ENCODE data around the gene RASIP1. TPM values are rescaled to one million over a fixed set of nuclear protein-coding genes. Genes with fewer than 3 reads are reported as not detected.

The RASIP1 gene
- total RNA-seq, 4 donors from 2014 or later, result 3.0 to 11.1 (median 7.0) TPM

DNA sequence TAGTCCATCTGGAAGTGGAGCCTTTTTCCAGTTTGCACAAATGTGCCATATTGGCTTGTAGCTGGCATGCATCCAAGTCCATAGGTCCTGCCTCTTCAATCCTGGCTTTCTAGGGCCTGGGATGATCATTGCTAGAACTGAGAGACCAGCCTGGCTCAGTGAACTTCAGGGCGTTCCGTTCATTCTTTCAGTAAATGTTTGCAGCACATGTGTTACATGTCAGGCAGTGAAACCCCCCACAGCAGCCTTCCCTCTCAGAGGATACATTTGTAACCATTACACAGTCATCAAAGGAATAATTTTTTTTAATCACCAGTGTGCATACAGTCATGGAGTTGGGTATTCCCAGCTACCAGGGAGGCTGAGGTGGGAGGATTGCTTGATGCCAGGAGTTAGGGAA is 35.0 kb downstream of the RASIP1 start:
- no peaks in the 10 kb centered on the region for H3K9me3 ChIP-seq
- H3K27ac ChIP-seq, result no peak overlapping the region
- in situ Hi-C loops (cut with MboI; ENCODE audit: low pct_ligation_motif_present in 1 of 4, low pct_unique_long_range_greater_than_20kb in 1 of 4, low sequenced_read_pairs in 3 of 4), result no loop called here
- no peaks in the 10 kb centered on the region for H3K4me1 ChIP-seq
- no peaks in the 10 kb centered on the region for H3K36me3 ChIP-seq
- intact Hi-C loops (cut with DNase I; ENCODE audit: low total_unique reads), result no loop called here
- TF ChIP-seq, protein P1, sequence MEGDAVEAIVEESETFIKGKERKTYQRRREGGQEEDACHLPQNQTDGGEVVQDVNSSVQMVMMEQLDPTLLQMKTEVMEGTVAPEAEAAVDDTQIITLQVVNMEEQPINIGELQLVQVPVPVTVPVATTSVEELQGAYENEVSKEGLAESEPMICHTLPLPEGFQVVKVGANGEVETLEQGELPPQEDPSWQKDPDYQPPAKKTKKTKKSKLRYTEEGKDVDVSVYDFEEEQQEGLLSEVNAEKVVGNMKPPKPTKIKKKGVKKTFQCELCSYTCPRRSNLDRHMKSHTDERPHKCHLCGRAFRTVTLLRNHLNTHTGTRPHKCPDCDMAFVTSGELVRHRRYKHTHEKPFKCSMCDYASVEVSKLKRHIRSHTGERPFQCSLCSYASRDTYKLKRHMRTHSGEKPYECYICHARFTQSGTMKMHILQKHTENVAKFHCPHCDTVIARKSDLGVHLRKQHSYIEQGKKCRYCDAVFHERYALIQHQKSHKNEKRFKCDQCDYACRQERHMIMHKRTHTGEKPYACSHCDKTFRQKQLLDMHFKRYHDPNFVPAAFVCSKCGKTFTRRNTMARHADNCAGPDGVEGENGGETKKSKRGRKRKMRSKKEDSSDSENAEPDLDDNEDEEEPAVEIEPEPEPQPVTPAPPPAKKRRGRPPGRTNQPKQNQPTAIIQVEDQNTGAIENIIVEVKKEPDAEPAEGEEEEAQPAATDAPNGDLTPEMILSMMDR (IDR thresholded peaks at IDR 0.05), result no peak
- TF ChIP-seq POLR2AphosphoS5 (IDR thresholded peaks at IDR 0.05) (no peak), EP300 (IDR thresholded peaks at IDR 0.05; ENCODE audit: low read depth) (no peak), POLR2A (IDR thresholded peaks at IDR 0.05) (no peak)
- WGBS, 2 donors (ENCODE audit: low coverage in 1 of 2), result 76% methylated on average over 2 of the region's 2 CpGs; no CpG with 5 or more reads in 1 of the 2 donors
- DNase-seq, result no peak
- no peak overlapping the region for H3K4me3 ChIP-seq
- H3K27me3 ChIP-seq, result no peaks in the 10 kb centered on the region

DNA sequence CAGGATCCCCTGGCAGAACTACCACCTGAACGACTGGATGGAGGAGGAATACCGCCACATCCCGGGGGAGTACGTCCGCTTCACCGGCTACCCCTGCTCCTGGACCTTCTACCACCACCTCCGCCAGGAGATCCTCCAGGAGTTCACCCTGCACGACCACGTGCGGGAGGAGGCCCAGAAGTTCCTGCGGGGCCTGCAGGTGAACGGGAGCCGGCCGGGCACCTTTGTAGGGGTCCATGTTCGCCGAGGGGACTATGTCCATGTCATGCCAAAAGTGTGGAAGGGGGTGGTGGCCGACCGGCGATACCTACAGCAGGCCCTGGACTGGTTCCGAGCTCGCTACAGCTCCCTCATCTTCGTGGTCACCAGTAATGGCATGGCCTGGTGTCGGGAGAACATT is 37.1 kb downstream of the RASIP1 start:
- no peaks in the 10 kb centered on the region for H3K36me3 ChIP-seq
- in situ Hi-C loops (cut with MboI; ENCODE audit: low pct_ligation_motif_present in 1 of 4, low pct_unique_long_range_greater_than_20kb in 1 of 4, low sequenced_read_pairs in 3 of 4), result no loop called here
- intact Hi-C loops (cut with DNase I; ENCODE audit: low total_unique reads), result no loop called here
- H3K4me1 ChIP-seq, result peaks cover 0 to 3% (median 1%) of the 10 kb centered on the region in 4 donors
- H3K27ac ChIP-seq, result no peak overlapping the region
- TF ChIP-seq, protein P1 (IDR thresholded peaks at IDR 0.05), result no peak
- no peak for TF ChIP-seq EP300 (IDR thresholded peaks at IDR 0.05; ENCODE audit: low read depth)
- no peak for TF ChIP-seq POLR2AphosphoS5 (IDR thresholded peaks at IDR 0.05)
- no peak for TF ChIP-seq POLR2A (IDR thresholded peaks at IDR 0.05)
- no peaks in the 10 kb centered on the region for H3K27me3 ChIP-seq
- WGBS, 2 donors (ENCODE audit: low coverage in 1 of 2), result 97% methylated on average over 23 of the region's 23 CpGs; no CpG with 5 or more reads in 1 of the 2 donors
- DNase-seq, result no peak
- no peak overlapping the region for H3K4me3 ChIP-seq
- no peaks in the 10 kb centered on the region for H3K9me3 ChIP-seq

DNA sequence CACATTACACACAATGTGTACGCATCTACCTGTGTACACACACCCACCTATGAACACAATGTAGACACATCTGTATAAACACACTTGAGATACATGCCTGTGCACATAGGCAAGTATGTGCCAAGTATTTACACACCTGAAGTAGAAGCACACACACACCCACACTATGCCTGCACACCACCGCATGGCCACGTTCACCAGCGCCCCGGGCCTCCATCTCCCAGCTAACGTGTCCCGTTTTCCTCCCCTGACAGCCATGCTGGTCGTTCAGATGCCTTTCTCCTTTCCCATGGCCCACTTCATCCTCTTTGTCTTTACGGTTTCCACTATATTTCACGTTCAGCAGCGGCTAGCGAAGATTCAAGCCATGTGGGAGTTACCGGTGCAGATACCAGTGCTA is 37.7 kb downstream of the RASIP1 start:
- Histone ChIP-seq H3K9me3 (no peaks in the 10 kb centered on the region), H3K4me1 (peaks cover 0 to 7% (median 3%) of the 10 kb centered on the region in 4 donors), H3K27ac (no peak overlapping the region), H3K36me3 (no peaks in the 10 kb centered on the region), H3K27me3 (no peaks in the 10 kb centered on the region), H3K4me3 (no peak overlapping the region)
- TF ChIP-seq, protein P1 (IDR thresholded peaks at IDR 0.05), result no peak
- no peak for TF ChIP-seq POLR2A (IDR thresholded peaks at IDR 0.05)
- TF ChIP-seq EP300 (IDR thresholded peaks at IDR 0.05; ENCODE audit: low read depth), result no peak
- TF ChIP-seq POLR2AphosphoS5 (IDR thresholded peaks at IDR 0.05), result no peak
- intact Hi-C loops (cut with DNase I; ENCODE audit: low total_unique reads), result no loop called here
- no peak for DNase-seq
- 78 to 94% methylated on average over 7 to 13 of the region's 13 CpGs for WGBS, 2 donors (ENCODE audit: low coverage in 1 of 2)
- in situ Hi-C loops (cut with MboI; ENCODE audit: low pct_ligation_motif_present in 1 of 4, low pct_unique_long_range_greater_than_20kb in 1 of 4, low sequenced_read_pairs in 3 of 4), result no loop called here

DNA sequence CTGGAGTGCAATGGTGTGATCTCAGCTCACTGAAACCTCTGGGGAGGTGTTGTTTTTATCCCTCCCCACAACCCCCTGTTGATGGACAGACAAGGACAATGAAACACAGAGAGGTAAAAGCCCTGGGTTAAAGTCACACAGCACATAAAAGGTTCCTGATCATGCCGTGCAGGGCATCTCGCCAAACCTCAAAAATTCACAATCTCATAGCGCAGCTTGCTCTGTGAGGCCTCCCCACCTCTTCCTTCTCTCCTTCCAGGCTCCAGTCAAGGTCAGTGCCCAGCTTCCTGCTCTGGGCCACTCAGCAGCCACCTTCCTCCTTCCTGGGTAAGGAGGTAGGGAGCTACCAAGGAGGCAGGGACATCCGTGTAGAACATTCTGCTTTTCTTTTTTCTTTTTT is 42.4 kb downstream of the RASIP1 start:
- Histone ChIP-seq H3K4me1 (peaks cover 3 to 17% (median 11%) of the 10 kb centered on the region in 4 donors), H3K36me3 (no peaks in the 10 kb centered on the region), H3K27ac (peak overlapping the region; percentile 41 to 91 (median 86)), H3K9me3 (no peaks in the 10 kb centered on the region), H3K27me3 (peaks cover 3% of the 10 kb centered on the region), H3K4me3 (no peak overlapping the region)
- 35% methylated on average over 4 of the region's 4 CpGs; no CpG with 5 or more reads in 1 of the 2 donors for WGBS, 2 donors (ENCODE audit: low coverage in 1 of 2)
- DNase-seq, result peak; percentile 68
- TF ChIP-seq POLR2AphosphoS5 (IDR thresholded peaks at IDR 0.05) (peak in 1 of 3 donors; percentile 33), POLR2A (IDR thresholded peaks at IDR 0.05) (peak; percentile 32)
- TF ChIP-seq, protein P1 (IDR thresholded peaks at IDR 0.05), result no peak
- in situ Hi-C loops (cut with MboI; ENCODE audit: low pct_ligation_motif_present in 1 of 4, low pct_unique_long_range_greater_than_20kb in 1 of 4, low sequenced_read_pairs in 3 of 4), result no loop called here
- intact Hi-C loops (cut with DNase I; ENCODE audit: low total_unique reads), result no loop called here

Data from transverse colon (tissue), 4 donors.